ENCODE measurements around the gene AKR1C3.

GRCh38 chr10:5142199-5142598 lies 48.0 kb downstream of the AKR1C3 start:
- TF ChIP-seq POLR2AphosphoS5 (IDR thresholded peaks at IDR 0.05; ENCODE audit: low read depth) (no peak), EZH2phosphoT487 (IDR thresholded peaks at IDR 0.05; ENCODE audit: unreplicated experiment) (no peak), CREB1 (CRISPR knock-in tag; IDR thresholded peaks at IDR 0.05; ENCODE audit: low read depth) (no peak), JUNB (IDR thresholded peaks at IDR 0.05; ENCODE audit: unreplicated experiment) (no peak), NANOG (IDR thresholded peaks at IDR 0.05; ENCODE audit: borderline replicate concordance) (no peak), REST (IDR thresholded peaks at IDR 0.05; ENCODE audit: unreplicated experiment) (no peak), ZNF114 (CRISPR knock-in tag; IDR thresholded peaks at IDR 0.05) (no peak), EZH2 (IDR thresholded peaks at IDR 0.05; ENCODE audit: low read depth, unreplicated experiment) (no peak), ZNF331 (CRISPR knock-in tag; IDR thresholded peaks at IDR 0.05; ENCODE audit: low read depth) (no peak), ZNF462 (CRISPR knock-in tag; IDR thresholded peaks at IDR 0.05) (no peak)
- TF ChIP-seq, protein P1, sequence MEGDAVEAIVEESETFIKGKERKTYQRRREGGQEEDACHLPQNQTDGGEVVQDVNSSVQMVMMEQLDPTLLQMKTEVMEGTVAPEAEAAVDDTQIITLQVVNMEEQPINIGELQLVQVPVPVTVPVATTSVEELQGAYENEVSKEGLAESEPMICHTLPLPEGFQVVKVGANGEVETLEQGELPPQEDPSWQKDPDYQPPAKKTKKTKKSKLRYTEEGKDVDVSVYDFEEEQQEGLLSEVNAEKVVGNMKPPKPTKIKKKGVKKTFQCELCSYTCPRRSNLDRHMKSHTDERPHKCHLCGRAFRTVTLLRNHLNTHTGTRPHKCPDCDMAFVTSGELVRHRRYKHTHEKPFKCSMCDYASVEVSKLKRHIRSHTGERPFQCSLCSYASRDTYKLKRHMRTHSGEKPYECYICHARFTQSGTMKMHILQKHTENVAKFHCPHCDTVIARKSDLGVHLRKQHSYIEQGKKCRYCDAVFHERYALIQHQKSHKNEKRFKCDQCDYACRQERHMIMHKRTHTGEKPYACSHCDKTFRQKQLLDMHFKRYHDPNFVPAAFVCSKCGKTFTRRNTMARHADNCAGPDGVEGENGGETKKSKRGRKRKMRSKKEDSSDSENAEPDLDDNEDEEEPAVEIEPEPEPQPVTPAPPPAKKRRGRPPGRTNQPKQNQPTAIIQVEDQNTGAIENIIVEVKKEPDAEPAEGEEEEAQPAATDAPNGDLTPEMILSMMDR (conservative IDR thresholded peaks at IDR 0.05; ENCODE audit: low read depth in 2 of 2), result no peak
- TF ChIP-seq, protein P2, sequence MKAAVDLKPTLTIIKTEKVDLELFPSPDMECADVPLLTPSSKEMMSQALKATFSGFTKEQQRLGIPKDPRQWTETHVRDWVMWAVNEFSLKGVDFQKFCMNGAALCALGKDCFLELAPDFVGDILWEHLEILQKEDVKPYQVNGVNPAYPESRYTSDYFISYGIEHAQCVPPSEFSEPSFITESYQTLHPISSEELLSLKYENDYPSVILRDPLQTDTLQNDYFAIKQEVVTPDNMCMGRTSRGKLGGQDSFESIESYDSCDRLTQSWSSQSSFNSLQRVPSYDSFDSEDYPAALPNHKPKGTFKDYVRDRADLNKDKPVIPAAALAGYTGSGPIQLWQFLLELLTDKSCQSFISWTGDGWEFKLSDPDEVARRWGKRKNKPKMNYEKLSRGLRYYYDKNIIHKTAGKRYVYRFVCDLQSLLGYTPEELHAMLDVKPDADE (IDR thresholded peaks at IDR 0.05), result no peak

All from GM23338 (cell line).